ENCODE data around the gene WNT11.

WNT11 gene

GRCh38 chr11:76237000-76237649 is 30.8 kb upstream of the WNT11 start:
- DNase-seq (ENCODE audit: extremely low read depth, low read depth) = no peak

GRCh38 chr11:76236092-76236999 is 30.0 kb upstream of the WNT11 start:
- TF ChIP-seq, protein P1, sequence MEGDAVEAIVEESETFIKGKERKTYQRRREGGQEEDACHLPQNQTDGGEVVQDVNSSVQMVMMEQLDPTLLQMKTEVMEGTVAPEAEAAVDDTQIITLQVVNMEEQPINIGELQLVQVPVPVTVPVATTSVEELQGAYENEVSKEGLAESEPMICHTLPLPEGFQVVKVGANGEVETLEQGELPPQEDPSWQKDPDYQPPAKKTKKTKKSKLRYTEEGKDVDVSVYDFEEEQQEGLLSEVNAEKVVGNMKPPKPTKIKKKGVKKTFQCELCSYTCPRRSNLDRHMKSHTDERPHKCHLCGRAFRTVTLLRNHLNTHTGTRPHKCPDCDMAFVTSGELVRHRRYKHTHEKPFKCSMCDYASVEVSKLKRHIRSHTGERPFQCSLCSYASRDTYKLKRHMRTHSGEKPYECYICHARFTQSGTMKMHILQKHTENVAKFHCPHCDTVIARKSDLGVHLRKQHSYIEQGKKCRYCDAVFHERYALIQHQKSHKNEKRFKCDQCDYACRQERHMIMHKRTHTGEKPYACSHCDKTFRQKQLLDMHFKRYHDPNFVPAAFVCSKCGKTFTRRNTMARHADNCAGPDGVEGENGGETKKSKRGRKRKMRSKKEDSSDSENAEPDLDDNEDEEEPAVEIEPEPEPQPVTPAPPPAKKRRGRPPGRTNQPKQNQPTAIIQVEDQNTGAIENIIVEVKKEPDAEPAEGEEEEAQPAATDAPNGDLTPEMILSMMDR (IDR thresholded peaks at IDR 0.05; ENCODE audit: low read depth, low read length) = no peak
- DNase-seq (ENCODE audit: extremely low read depth, low read depth) = no peak

More at GRCh38 chr11:76237000-76237649, 30.8 kb upstream of the WNT11 start:
- TF ChIP-seq, protein P1 (IDR thresholded peaks at IDR 0.05; ENCODE audit: low read depth, low read length) = no peak

DNA sequence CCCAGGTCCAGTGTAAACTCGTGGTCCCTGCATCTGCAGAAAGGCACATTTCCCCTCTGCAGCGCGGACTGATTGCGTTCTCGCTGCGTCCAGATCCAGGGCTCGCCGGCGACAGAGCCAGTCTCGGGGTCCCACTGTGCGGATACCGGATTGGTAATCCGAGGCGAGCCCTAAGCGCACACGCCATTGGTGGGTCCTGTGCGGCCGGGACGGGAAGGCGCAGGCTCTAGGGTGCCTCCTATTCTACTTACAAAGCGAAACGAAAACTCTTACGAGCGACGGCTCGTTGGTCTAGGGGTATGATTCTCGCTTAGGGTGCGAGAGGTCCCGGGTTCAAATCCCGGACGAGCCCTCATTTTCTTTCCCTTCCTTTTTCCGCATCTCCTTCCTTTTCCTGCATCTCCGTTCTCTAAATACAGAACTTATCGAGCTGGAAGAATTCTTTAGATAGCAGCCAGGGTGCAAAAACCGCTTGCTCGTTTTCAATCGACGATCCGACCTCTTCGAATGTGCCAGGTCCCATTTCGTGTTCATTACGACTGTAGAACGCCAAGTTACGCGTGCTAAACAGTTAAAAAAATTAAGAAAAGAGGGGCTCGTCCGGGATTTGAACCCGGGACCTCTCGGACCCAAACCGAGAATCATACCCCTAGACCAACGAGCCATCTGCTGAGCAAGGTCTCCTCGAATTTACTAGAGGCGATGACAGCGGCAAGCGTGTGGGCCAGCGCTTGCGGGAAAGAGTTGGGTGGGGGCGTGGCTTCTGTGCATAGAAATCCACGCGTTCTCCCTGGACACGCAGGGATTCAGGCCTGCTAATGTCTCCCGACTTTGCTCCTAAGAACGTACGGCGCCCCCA is 29.2 kb upstream of the WNT11 start:
- TF ChIP-seq, protein P1 (IDR thresholded peaks at IDR 0.05; ENCODE audit: low read depth, low read length) = no peak
- peak; percentile 77 for DNase-seq (ENCODE audit: extremely low read depth, low read depth)

- peak; percentile 30 for DNase-seq (ENCODE audit: extremely low read depth, low read depth)
Observed at GRCh38 chr11:76234416-76235232, 28.3 kb upstream of the WNT11 start.

DNA sequence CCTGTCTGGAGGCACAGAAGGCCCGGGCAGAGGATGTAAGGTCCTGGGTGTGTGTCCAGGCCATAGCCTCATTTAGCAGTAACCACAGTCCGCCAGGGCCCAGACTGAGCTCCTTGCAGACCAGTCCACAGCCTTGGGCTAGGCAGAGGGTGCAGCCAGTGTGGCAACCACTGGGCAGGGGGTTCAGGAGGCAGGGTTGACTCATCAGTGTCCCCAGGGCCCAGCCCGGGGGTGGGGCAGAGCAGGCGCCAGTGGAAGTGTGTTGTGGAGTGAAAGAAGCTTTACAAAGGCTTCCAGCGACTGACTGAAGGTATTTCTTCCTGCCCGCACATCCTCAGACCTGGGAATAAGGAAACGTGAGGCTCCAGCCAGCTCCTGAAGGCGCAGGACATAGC is 27.7 kb upstream of the WNT11 start:
- DNase-seq (ENCODE audit: extremely low read depth, low read depth) = no peak
- TF ChIP-seq, protein P1 (IDR thresholded peaks at IDR 0.05; ENCODE audit: low read depth, low read length) = no peak

More at GRCh38 chr11:76234416-76235232, 28.3 kb upstream of the WNT11 start:
- TF ChIP-seq, protein P1 (IDR thresholded peaks at IDR 0.05; ENCODE audit: low read depth, low read length) = no peak; the same call in 1 of the 2 replicates

DNA sequence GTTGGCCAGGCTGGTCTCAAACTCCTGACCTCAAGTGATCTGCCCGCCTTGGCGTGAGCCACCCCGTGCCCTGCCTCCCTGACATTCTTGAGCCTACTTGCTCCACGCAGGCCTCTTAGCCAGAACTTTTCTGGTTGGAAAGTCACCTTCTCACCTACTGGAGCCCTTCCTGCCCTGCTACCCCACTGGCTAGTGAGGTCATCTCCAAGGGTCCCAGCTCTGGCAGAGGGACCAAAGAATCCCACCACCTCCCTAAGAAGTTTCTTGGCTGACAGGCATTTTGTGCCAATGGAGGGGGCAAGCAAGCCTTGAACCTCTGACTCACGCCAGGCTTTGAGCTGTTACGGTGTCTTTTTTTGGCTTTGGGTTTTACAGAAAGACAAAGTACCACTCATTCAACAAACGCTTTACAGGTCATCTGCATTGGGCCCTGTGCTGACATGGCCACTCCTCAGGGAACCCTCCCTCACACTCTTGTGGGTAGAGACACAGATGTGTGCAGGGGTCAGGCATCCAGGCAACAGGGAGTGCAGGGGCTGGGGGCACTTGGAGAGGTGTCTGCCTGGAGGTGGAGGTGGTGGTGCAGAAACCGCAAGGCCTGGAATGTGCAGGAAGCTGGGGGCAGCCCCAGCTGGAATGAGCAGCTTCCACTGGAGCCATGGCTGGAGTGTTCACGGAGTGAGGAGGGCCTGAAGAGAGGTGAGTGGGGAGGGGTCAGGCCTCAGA is 27.1 kb upstream of the WNT11 start:
- no peak for DNase-seq (ENCODE audit: extremely low read depth, low read depth)
- TF ChIP-seq, protein P1 (IDR thresholded peaks at IDR 0.05; ENCODE audit: low read depth, low read length) = no peak
